ENCODE results near the gene AFAP1L2.

- TF ChIP-seq POLR2AphosphoS5 (IDR thresholded peaks at IDR 0.05; ENCODE audit: low read depth, low read length) (no peak), CTCF (IDR thresholded peaks at IDR 0.05) (no peak), SIN3A (IDR thresholded peaks at IDR 0.05; ENCODE audit: borderline replicate concordance, insufficient read depth, low read depth, low read length) (no peak), TCF7L2 (IDR thresholded peaks at IDR 0.05; ENCODE audit: low read depth, low read length) (no peak)
Measured at GRCh38 chr10:114408112-114408967, 4.0 kb upstream of the AFAP1L2 start.

Data from Panc1 (cell line).